ENCODE data around the gene NTN4.

NTN4 gene

GRCh38 chr12:95802482-95803270, 12.1 kb upstream of the NTN4 start:
- TF ChIP-seq CTCF (IDR thresholded peaks at IDR 0.05; ENCODE audit: low read depth, low read length): no peak
- Histone ChIP-seq H3K27me3 (peaks cover 63% of the 10 kb centered on the region), H3K4me1 (no peaks in the 10 kb centered on the region), H3K9me3 (no peaks in the 10 kb centered on the region), H3K4me3 (ENCODE audit: low read depth, low read length) (no peak overlapping the region), H3K36me3 (no peaks in the 10 kb centered on the region)
- no peak for DNase-seq

GRCh38 chr12:95796982-95797289, 6.4 kb upstream of the NTN4 start:
- H3K27me3 ChIP-seq: peaks cover 87% of the 10 kb centered on the region

GRCh38 chr12:95796225-95796981, 5.8 kb upstream of the NTN4 start:
- DNase-seq: no peak
- H3K36me3 ChIP-seq: no peaks in the 10 kb centered on the region
- no peak overlapping the region for H3K4me3 ChIP-seq (ENCODE audit: low read depth, low read length)
- H3K9me3 ChIP-seq: no peaks in the 10 kb centered on the region
- peaks cover 88% of the 10 kb centered on the region for H3K27me3 ChIP-seq
- H3K4me1 ChIP-seq: no peaks in the 10 kb centered on the region
- no peak for TF ChIP-seq CTCF (IDR thresholded peaks at IDR 0.05; ENCODE audit: low read depth, low read length)

More at GRCh38 chr12:95796982-95797289, 6.4 kb upstream of the NTN4 start:
- H3K4me3 ChIP-seq (ENCODE audit: low read depth, low read length): no peak overlapping the region
- no peak for TF ChIP-seq CTCF (IDR thresholded peaks at IDR 0.05; ENCODE audit: low read depth, low read length)
- DNase-seq: no peak
- H3K36me3 ChIP-seq: no peaks in the 10 kb centered on the region
- no peaks in the 10 kb centered on the region for H3K9me3 ChIP-seq
- H3K4me1 ChIP-seq: no peaks in the 10 kb centered on the region

GRCh38 chr12:95790917-95791849, 619 bp upstream of the NTN4 start:
- no peak for TF ChIP-seq CTCF (IDR thresholded peaks at IDR 0.05; ENCODE audit: low read depth, low read length)
- no peaks in the 10 kb centered on the region for H3K9me3 ChIP-seq
- H3K27me3 ChIP-seq: peaks cover 97% of the 10 kb centered on the region
- no peaks in the 10 kb centered on the region for H3K4me1 ChIP-seq
- H3K36me3 ChIP-seq: no peaks in the 10 kb centered on the region
- H3K4me3 ChIP-seq (ENCODE audit: low read depth, low read length): no peak overlapping the region
- no peak for DNase-seq

GRCh38 chr12:95789126-95790032, 1.2 kb downstream of the NTN4 start:
- peaks cover 90% of the 10 kb centered on the region for H3K27me3 ChIP-seq
- H3K36me3 ChIP-seq: no peaks in the 10 kb centered on the region
- DNase-seq: peak; percentile 17
- H3K4me1 ChIP-seq: no peaks in the 10 kb centered on the region
- no peak for TF ChIP-seq CTCF (IDR thresholded peaks at IDR 0.05; ENCODE audit: low read depth, low read length)
- H3K4me3 ChIP-seq (ENCODE audit: low read depth, low read length): peak overlapping the region; percentile 19; the same call in 1 of the 2 replicates
- H3K9me3 ChIP-seq: no peaks in the 10 kb centered on the region

All from BE2C (cell line).